MM.1S (cell line): ENCODE measurements around the gene SLC3A2.
"Not testable (repeated sequence)": the region's sequence is repeated elsewhere in the genome, so short reads cannot be mapped to it uniquely, and the experiment has no call there.

ENCODE experiments used
- DNase-seq: peaks from one replicate; pipeline ENCODE4 v3.0.0-alpha.2; 2015
- H2AFZ ChIP-seq: fragments of 300-600 bp; sonication (generic); 2 replicates; pipeline ENCODE4 v1.6.0; 2016; ENCODE audit warnings: antibody characterized with exemption, low read length
- H3F3A ChIP-seq: fragments of 300-600 bp; sonication (generic); 2 replicates; pipeline ENCODE4 v1.6.1; 2016; ENCODE audit warnings: mild to moderate bottlenecking, antibody characterized with exemption, low read length, moderate library complexity, mixed read lengths; ENCODE audit not compliant: insufficient read depth
- H3K27ac ChIP-seq: fragments of 300-600 bp; sonication (generic); 2 replicates; pipeline ENCODE4 v1.5.1; 2016; ENCODE audit warnings: mild to moderate bottlenecking, low read length
- H3K27me3 ChIP-seq: fragments of 300-600 bp; sonication (generic); replicated peaks from 2 replicates; pipeline ENCODE4 v1.6.0; 2016; ENCODE audit warnings: low read length; ENCODE audit not compliant: insufficient read depth
- H3K36me3 ChIP-seq: fragments of 300-600 bp; sonication (generic); replicated peaks from 2 replicates; pipeline ENCODE4 v1.6.1; 2016; ENCODE audit warnings: mild to moderate bottlenecking, low read length, mixed read lengths; ENCODE audit not compliant: insufficient read depth
- H3K4me1 ChIP-seq: fragments of 300-600 bp; sonication (generic); 2 replicates; pipeline ENCODE4 v1.6.1; 2016; ENCODE audit warnings: low read length, mixed read lengths
- H3K4me2 ChIP-seq: fragments of 300-600 bp; sonication (generic); 2 replicates; pipeline ENCODE4 v1.6.0; 2016; ENCODE audit warnings: low read depth, low read length
- H3K4me3 ChIP-seq: fragments of 300-600 bp; sonication (generic); 2 replicates; pipeline ENCODE4 v1.5.1; 2016; ENCODE audit warnings: low read length, mixed read lengths
- H3K79me2 ChIP-seq: fragments of 300-600 bp; sonication (generic); 2 replicates; pipeline ENCODE4 v1.6.1; 2016; ENCODE audit warnings: mixed run types, low read length, mixed read lengths
- H3K9ac ChIP-seq: fragments of 300-600 bp; sonication (generic); 2 replicates; pipeline ENCODE4 v1.6.1; 2016; ENCODE audit warnings: low read length, mixed read lengths
- H3K9me2 ChIP-seq: fragments of 300-600 bp; sonication (generic); replicated peaks from 2 replicates; pipeline ENCODE4 v1.6.1; 2016; ENCODE audit warnings: mild to moderate bottlenecking, low read length, mixed read lengths; ENCODE audit not compliant: insufficient read depth
- H3K9me3 ChIP-seq: fragments of 300-600 bp; sonication (generic); replicated peaks from 2 replicates; pipeline ENCODE4 v1.6.1; 2016; ENCODE audit warnings: mild to moderate bottlenecking, low read length, mixed read lengths; ENCODE audit not compliant: insufficient read depth
- H4K20me1 ChIP-seq: fragments of 300-600 bp; sonication (generic); 2 replicates; pipeline ENCODE4 v1.6.1; 2016; ENCODE audit warnings: mild to moderate bottlenecking, low read length, moderate library complexity, mixed read lengths; ENCODE audit not compliant: insufficient read depth
- CTCF ChIP-seq: fragments of 300-600 bp; sonication (generic); IDR thresholded peaks from 2 replicates; pipeline ENCODE4 v1.5.1; 2016; ENCODE audit warnings: antibody characterized with exemption, low read length, mixed read lengths
- EZH2 ChIP-seq: fragments of 300-600 bp; sonication (generic); optimal IDR thresholded peaks from 2 replicates; pipeline ENCODE3; 2017; ENCODE audit warnings: low read depth, mild to moderate bottlenecking, antibody characterized with exemption, low read length, mixed read lengths
- EZH2phosphoT487 ChIP-seq: fragments of 300-600 bp; sonication (generic); IDR thresholded peaks from 2 replicates; pipeline ENCODE4 v1.6.1; 2018; ENCODE audit warnings: antibody characterized with exemption, low read length

SLC3A2 gene

GRCh38 chr11:62934496-62934785 is 53.7 kb downstream of the SLC3A2 start:
- no peak overlapping the region for H3K9ac ChIP-seq
- H3K4me2 ChIP-seq: no peak overlapping the region
- H3K9me3 ChIP-seq: no peaks in the 10 kb centered on the region
- no peak overlapping the region for H3K27ac ChIP-seq
- no peaks in the 10 kb centered on the region for H4K20me1 ChIP-seq
- H3K9me2 ChIP-seq: no peaks in the 10 kb centered on the region
- H3K4me1 ChIP-seq: no peaks in the 10 kb centered on the region
- TF ChIP-seq EZH2 (no peak), EZH2phosphoT487 (no peak), CTCF (no peak)
- H3K36me3 ChIP-seq: no peaks in the 10 kb centered on the region
- H3K79me2 ChIP-seq: no peaks in the 10 kb centered on the region
- no peaks in the 10 kb centered on the region for H3F3A ChIP-seq
- H2AFZ ChIP-seq: no peak overlapping the region
- DNase-seq: no peak
- H3K4me3 ChIP-seq: no peak overlapping the region
- peaks cover 14% of the 10 kb centered on the region; the same call in 1 of the 2 replicates for H3K27me3 ChIP-seq

DNA sequence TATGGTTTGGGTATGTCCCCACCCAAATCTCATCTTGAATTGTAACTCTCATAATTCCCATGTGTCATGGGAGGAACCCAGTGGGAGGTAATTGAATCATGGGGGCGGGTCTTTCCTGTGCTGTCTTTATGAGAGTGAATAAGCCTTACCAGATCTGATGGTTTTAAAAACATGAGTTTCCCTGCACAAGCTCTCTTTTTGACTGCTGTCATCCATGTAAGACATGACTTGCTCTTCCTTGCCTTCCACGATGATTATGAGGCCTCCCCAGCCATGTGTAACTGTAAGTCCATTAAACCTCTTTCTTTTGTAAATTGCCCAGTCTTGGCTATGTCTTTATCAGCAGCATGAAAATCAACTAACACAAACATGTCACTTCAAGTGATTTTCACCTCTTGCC is 56.8 kb downstream of the SLC3A2 start:
- H3K9ac ChIP-seq, H4K20me1 ChIP-seq, H2AFZ ChIP-seq, H3K4me1 ChIP-seq, H3K79me2 ChIP-seq, H3K27ac ChIP-seq, H3K27me3 ChIP-seq, H3K9me2 ChIP-seq, H3K4me2 ChIP-seq, DNase-seq, H3K9me3 ChIP-seq, H3K4me3 ChIP-seq, H3F3A ChIP-seq, H3K36me3 ChIP-seq: not testable (repeated sequence)
